NCI-H1930 (cell line): ENCODE data around the gene EPS15.

Source experiments
- DNase-seq, 2 experiments: peaks; one replicate each; lab custom pipeline; 2025; lab: John Stamatoyannopoulos, UW

The EPS15 gene

GRCh38 chr1:51378871-51379270 lies 140.2 kb downstream of the EPS15 start:
- no peak for DNase-seq

GRCh38 chr1:51373898-51374297 lies 145.2 kb downstream of the EPS15 start:
- no peak for DNase-seq

- DNase-seq = no peak
These were observed 146.5 kb downstream of the EPS15 start for GRCh38 chr1:51372561-51372960.

DNA sequence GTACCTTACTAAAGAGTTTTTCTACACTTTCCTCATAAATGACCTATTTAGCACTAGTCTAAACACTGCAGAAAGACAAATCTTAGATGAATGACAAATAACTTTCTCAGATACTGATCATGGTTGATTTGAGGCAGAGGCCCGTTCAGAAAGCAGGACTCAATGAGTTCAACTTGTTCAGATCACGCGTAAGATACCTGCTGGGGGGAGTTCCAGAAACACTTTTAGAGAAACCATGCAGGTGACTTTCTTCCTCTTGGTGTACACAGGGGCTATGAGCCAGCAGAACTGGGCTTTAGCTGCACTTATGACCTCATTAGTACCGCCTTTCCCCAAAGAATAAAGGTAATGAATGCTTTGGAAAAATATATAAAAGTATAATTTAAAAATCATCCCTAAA lies 149.9 kb downstream of the EPS15 start:
- DNase-seq = no peak

DNA sequence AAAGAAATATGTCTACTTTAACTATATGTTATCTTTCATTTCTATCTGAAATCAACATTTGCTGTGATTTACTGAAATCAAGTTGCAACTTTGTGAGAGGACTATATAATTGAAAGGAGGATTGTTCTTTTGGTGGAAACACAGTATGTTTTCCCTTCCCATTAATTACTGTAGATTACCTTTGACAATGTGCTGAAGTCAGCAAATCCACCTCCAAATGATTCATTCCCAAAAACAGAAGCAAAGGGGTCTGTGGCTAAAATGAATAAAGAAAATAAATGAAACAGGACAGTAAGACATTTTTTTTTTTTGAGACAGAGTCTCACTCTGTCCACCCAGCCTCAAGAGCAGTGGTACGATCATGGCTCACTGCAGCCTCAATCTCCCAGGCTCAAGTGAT lies 153.3 kb downstream of the EPS15 start:
- no peak for DNase-seq

DNA sequence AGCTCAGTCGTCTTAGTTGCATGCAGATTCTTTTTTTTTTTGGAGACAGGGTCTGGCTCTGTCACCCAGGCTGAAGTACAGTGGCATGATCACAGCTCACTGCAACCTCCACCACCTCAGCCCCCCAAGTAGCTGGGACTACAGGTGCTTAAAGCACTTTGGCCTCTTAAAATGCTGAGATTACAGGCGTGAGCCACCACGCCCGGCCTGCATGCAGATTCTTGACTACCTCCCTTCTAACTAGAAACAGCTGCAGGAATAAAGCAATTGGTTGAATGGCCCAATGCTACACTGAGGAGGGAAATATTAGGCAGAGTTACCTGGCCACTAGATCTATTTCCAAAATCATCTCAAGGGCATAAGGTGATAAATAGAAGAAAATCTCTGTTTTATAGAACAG lies 159.2 kb downstream of the EPS15 start:
- no peak for DNase-seq

DNA sequence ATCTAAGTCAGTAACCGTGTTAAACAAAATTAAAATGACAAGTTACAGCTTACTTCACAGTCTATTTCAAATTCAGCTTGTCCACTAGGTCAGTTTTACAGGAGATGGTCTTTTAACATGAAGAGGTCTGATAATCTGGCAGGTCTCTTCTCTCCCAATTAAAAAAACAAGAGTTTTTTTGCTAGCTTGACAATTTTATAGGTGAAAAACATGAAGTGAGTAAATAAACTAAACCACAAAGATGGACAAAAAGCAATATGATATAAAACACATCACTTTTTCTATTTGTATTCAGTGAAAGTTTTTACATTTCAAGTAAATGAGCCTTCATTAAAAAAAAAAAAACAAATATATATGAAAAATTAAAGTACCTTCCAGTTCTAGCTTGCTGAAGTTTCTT lies 163.7 kb downstream of the EPS15 start:
- no peak for DNase-seq

- DNase-seq = no peak
These were observed 164.7 kb downstream of the EPS15 start for GRCh38 chr1:51354416-51354815.

GRCh38 chr1:51351907-51352306 lies 167.2 kb downstream of the EPS15 start:
- DNase-seq = no peak

DNA sequence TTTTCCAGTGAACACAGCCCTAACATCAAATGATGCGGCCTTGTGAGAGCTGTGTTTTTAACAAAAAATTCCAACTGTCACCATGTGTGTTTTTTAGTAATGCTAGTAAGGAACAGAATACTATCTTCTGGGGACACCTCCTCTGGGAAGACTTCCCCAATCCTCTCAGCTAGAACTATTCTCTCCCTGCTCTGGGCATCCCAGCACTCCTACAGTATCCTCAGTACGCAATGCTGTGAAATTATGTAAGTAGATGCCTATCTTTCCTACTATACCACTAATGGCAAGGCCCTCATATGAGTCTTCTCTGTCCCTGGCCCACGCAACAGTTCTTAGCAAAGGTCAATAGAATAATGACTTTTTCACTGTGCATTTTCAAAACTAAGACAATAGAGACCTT lies 169.2 kb downstream of the EPS15 start:
- DNase-seq = no peak

DNA sequence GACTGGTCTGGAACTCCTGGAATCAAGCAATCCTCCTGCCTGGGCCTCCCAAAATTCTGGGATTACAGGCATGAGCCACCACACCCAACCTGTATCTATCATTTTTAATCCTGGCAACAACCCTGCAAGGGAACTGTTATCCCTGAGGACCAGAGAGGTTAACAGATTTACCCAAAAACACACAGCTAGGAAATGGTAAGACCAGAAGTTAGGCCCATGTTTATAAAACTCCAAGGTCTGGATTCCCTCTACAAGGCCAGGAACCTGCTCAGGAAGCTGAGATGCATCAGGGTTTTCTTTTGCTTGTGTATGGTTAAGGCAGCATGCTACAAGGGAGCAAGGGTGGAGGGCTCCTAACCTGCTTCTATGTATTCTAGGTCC lies 170.9 kb downstream of the EPS15 start:
- no peak for DNase-seq

- no peak for DNase-seq
These were observed 171.5 kb downstream of the EPS15 start for GRCh38 chr1:51347398-51348146.

DNA sequence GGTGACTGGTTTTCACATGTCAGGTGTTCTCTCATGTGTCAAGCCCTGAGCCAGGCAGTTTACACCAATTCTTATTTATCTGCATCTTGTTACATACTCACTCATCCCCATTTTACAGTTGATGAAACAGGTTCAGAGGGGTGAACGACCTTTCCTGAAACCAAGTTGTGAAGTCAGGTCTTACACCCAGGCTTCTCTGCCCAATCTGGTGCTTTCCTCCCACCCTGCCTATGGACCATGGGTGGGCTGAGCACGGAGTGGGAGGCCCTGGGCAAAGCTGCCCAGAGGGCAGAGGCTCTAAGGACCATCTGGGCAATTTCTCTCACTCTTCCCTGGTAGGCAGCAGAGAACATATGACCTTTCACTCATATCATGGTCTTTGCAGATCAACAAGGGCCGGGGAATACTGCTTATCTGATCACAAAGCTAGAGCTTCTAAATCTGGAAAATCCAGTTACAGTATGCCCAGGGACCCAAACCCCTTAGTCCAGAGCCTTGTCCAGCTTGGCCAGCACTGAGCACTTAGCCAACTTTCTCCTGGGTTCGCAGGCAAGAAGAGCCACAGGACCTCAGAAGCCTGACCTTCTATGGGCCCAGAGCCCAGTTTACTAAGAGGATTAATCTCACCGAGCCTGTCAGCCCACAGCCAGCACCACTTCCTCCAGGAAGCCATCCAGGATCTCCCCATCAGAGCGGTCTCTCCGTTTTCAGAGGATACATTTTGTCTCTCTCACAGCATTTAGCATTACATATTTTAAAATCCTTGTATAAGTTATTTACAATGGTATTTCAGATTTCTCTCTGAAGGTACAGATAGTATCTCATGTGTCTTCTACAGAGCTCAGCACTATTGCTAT lies 172.8 kb downstream of the EPS15 start:
- DNase-seq = no peak

- no peak for DNase-seq
These were observed 173.8 kb downstream of the EPS15 start for GRCh38 chr1:51345300-51345687.

DNA sequence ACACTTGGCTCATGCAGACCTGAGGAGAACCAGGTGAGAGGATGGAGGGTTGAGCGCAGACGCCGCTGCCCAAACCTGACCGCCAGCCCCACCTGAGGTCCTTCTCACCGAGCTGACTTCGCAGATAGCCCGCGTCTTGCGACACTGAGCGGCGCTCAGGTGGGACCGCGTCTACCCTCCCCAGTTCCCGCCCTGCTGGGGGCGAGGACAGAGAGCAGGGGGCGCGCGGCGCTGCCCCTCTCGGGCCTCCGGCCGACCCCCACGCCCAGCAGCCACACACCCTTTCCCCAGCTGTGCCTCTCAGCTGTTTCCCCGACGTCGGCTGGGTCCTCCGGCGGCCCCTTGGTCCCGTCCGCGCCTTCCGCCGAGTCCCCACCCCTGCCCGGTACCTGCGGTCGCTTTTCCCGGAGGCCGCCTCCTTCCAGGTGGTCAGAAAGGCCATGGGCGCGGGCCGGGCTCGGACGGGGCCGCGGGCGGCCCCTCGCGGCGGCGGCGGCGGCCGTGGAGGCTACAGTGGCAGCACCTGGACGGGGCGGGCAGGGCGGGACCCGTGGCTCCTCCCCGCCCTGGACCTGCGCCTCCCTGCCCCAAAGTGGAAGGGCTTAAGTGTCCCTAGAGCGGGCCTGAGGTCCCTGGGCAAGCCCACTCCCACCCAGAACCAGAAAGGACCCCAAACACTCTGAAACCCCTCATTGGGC lies 174.3 kb downstream of the EPS15 start:
- DNase-seq = no peak

- no peak for DNase-seq
These were observed 174.8 kb downstream of the EPS15 start for GRCh38 chr1:51344276-51344601.

DNA sequence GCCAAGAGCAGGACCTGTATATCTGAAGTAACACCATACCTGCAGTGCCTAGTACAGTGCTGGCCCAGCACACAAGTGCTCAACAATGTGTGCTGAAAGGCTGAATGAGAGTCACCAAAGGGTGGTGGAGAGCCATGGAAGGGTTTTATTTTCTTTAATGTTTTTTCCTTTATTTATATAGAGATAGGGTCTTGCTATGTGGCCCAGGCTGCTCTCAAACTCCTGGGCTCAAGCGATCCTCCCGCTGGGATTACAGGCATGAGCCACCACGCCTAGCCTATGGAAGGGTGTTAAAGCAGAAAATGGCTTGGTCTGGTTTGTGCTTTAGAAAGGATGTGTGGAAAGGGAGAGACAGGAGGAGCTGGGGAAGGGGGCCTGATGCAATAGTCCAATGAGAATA lies 175.4 kb downstream of the EPS15 start:
- DNase-seq = no peak

GRCh38 chr1:51342591-51343206 lies 176.4 kb downstream of the EPS15 start:
- no peak for DNase-seq

- DNase-seq = no peak
These were observed 177.1 kb downstream of the EPS15 start for GRCh38 chr1:51341876-51342496.

DNA sequence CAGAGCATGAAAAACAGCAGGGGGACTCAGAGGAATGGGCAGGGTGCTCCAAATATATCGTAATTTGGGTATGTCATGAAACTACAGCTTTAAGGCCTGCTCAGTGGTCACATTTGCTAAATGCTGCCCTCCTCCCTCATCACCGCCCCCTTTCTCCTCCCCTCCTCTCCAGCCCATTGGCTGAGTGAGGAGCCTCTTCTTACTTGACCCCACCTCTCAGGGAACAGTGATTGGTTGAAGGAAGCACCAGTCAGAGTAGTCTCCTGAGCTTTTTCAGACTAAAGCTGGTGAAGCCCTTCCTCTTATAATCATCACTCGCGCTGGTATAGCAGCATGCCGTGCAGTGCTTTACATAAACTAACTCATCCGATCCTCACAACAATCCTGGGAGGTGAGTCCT lies 178.7 kb downstream of the EPS15 start:
- no peak for DNase-seq

DNA sequence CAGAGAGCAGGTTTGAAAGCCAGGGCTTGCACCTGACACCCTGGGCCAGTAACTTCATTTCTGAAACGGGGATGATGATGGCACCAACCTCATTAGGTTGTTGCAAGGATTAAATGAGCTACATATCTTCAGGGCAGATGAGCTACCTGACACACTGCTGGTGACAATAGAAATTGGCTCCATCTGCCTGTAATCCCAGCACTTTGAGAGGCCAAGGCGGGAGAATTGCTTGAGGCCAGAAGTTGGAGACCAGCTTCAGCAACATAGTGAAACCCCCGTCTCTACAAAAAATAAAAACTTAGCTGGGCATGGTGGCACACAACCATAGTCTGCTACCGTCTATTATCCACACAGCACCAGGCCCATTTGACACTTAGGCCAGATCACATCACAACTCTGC lies 182.4 kb downstream of the EPS15 start:
- no peak for DNase-seq

- no peak for DNase-seq
These were observed 183.1 kb downstream of the EPS15 start for GRCh38 chr1:51336004-51336403.
